Measurements from ENCODE around the gene RANBP17.

GRCh38 chr5:171272996-171273970 is 411.5 kb downstream of the RANBP17 start:
- TF ChIP-seq CTCF (IDR thresholded peaks at IDR 0.05) (no peak), POLR2A (IDR thresholded peaks at IDR 0.05) (no peak), POLR2AphosphoS5 (IDR thresholded peaks at IDR 0.05) (no peak)
